HepG2 (cell line): Measurements from ENCODE around the gene MYRIP. TPM values are rescaled to one million over a fixed set of nuclear protein-coding genes. Genes with fewer than 3 reads are reported as not detected.

Source experiments
- ATAC-seq: fragments of 200-7000 bp; cut with Tn5 transposase; 3 replicates; pipeline ENCODE4 v1.9.1; 2020; ENCODE audit warnings: mild to moderate bottlenecking, moderate library complexity
- BruUV-seq: library from RNA; stranded (reverse); fragments of 400-500 nt; replicated peaks from 2 replicates; lab custom pipeline; 2021; lab: Mats Ljungman, UMichigan
- CTCF ChIA-PET: fragments of 300-600 bp; formaldehyde crosslinking; extraction: SDS; loops from one replicate; lab custom pipeline; 2021; ENCODE audit warnings: low total read pairs, inconsistent platforms, low intra/inter-chr PET ratio; lab: Yijun Ruan, JAX
- POLR2A ChIA-PET: fragments of 350-600 bp; sonication (Branson Sonifier 250); formaldehyde crosslinking; loops from one replicate; lab custom pipeline; 2020; ENCODE audit warnings: antibody characterized with exemption, inconsistent platforms; lab: Yijun Ruan, JAX
- DNase-seq: peaks from one replicate; pipeline ENCODE4 v3.0.0-alpha.2; 2015; ENCODE audit warnings: low spot score
- FAIRE-seq: peaks from 3 replicates; lab custom pipeline; 2011; peaks lifted over from hg19 to GRCh38; lab: Jason Lieb, UNC
- H2AFZ ChIP-seq: one replicate; pipeline ENCODE4 v1.6.1; 2011; ENCODE audit warnings: low read length, inconsistent platforms
- H3K27ac ChIP-seq: fragments of 300-600 bp; 3 replicates; pipeline ENCODE4 v1.8.0; 2011; ENCODE audit warnings: mixed run types, mild to moderate bottlenecking, mixed read lengths, low read length, inconsistent platforms; ENCODE audit not compliant: insufficient read depth; ENCODE audit errors: extremely low read length
- H3K27me3 ChIP-seq, 2 experiments: fragments of 200-600 bp in 1 of 2; 2 replicates in 1 of 2; 3 replicates in 1 of 2; pipeline versions ENCODE4 v1.6.0 to v1.8.0; 2011; ENCODE audit warnings: low read length in 2 of 2, mild to moderate bottlenecking in 2 of 2, moderate library complexity in 2 of 2, inconsistent platforms in 1 of 2; ENCODE audit not compliant: insufficient read depth in 2 of 2, control insufficient read depth in 1 of 2
- H3K36me3 ChIP-seq, 2 experiments: fragments of 200-600 bp in 1 of 2; replicated peaks in 1 of 2; 2 replicates in 1 of 2; 3 replicates in 1 of 2; pipeline versions ENCODE4 v1.5.1 to v1.8.0; 2011; ENCODE audit warnings: low read length in 2 of 2, inconsistent platforms in 1 of 2; ENCODE audit not compliant: insufficient read depth in 2 of 2, control insufficient read depth in 1 of 2
- H3K4me1 ChIP-seq: 2 replicates; pipeline ENCODE4 v1.5.1; 2012; ENCODE audit warnings: low read length, inconsistent platforms; ENCODE audit not compliant: insufficient read depth
- H3K4me2 ChIP-seq: 2 replicates; pipeline ENCODE4 v1.6.0; 2011; ENCODE audit warnings: low read depth, low read length, inconsistent platforms
- H3K4me3 ChIP-seq, 3 experiments: fragments of 200-600 bp in 1 of 3; sonication (generic), shearing (Covaris generic) in 1 of 3; replicated peaks in 1 of 3; 2 replicates each; pipeline ENCODE4 v1.5.1; 2011 to 2016; ENCODE audit warnings: low read length in 3 of 3, inconsistent platforms in 2 of 3, low read depth in 2 of 3, mild to moderate bottlenecking in 2 of 3, control low read depth in 1 of 3, mixed read lengths in 1 of 3; ENCODE audit not compliant: insufficient read depth in 1 of 3
- H3K79me2 ChIP-seq: one replicate; pipeline ENCODE4 v1.6.1; 2011; ENCODE audit warnings: low read length, inconsistent platforms; ENCODE audit not compliant: insufficient read depth
- H3K9ac ChIP-seq: 2 replicates; pipeline ENCODE4 v1.6.0; 2011; ENCODE audit warnings: mild to moderate bottlenecking, low read depth, low read length, inconsistent platforms; ENCODE audit not compliant: insufficient read depth
- H3K9me3 ChIP-seq: 2 replicates; pipeline ENCODE4 v1.5.1; 2012; ENCODE audit warnings: mild to moderate bottlenecking, low read length
- H4K20me1 ChIP-seq: 2 replicates; pipeline ENCODE4 v1.6.0; 2011; ENCODE audit warnings: inconsistent platforms, mild to moderate bottlenecking, low read length, moderate library complexity; ENCODE audit not compliant: insufficient read depth
- CEBPB ChIP-seq: IDR thresholded peaks from 2 replicates; pipeline ENCODE4 v1.6.1; 2011; ENCODE audit warnings: low read depth, low read length, improper control_type of control experiment, borderline replicate concordance
- KDM6A ChIP-seq: IDR thresholded peaks from 2 replicates; pipeline ENCODE4 v1.6.1; 2016; ENCODE audit warnings: low read depth
- NBN ChIP-seq: fragments of 450-650 bp; conservative IDR thresholded peaks from 2 replicates; pipeline ENCODE4 v1.6.1; 2017
- NR1H2 ChIP-seq: sonication (generic); formaldehyde crosslinking; IDR thresholded peaks from 2 replicates; pipeline ENCODE4 v1.8.1; 2022; ENCODE audit warnings: low read depth, missing genetic modification reagents, borderline replicate concordance
- SMAD3 ChIP-seq: sonication (generic); formaldehyde crosslinking; IDR thresholded peaks from 2 replicates; pipeline ENCODE4 v1.4.0; 2020; ENCODE audit warnings: missing genetic modification reagents
- YEATS2 ChIP-seq: sonication (generic); formaldehyde crosslinking; IDR thresholded peaks from 2 replicates; pipeline ENCODE4 v1.4.0; 2020; ENCODE audit warnings: missing genetic modification reagents, borderline replicate concordance
- ZBTB42 ChIP-seq: sonication (generic); formaldehyde crosslinking; IDR thresholded peaks from 2 replicates; pipeline ENCODE4 v1.5.0; 2020; ENCODE audit warnings: mild to moderate bottlenecking, missing genetic modification reagents
- ZNF563 ChIP-seq: sonication (generic); formaldehyde crosslinking; IDR thresholded peaks from 2 replicates; pipeline ENCODE4 v1.8.0; 2022; ENCODE audit warnings: mild to moderate bottlenecking, moderate library complexity, missing genetic modification reagents
- ZNF780A ChIP-seq: sonication (generic); formaldehyde crosslinking; IDR thresholded peaks from 2 replicates; pipeline ENCODE4 v1.8.0; 2022; ENCODE audit warnings: mild to moderate bottlenecking, missing genetic modification reagents, moderate library complexity
- WGBS: methylation state at CpG from one replicate; pipeline ENCODE4 v1.1.6; 2017; ENCODE audit warnings: low lambda C conversion rate; 5-methylcytosine and 5-hydroxymethylcytosine counted together
- in situ Hi-C: cut with HindIII; loops from 2 replicates; pipeline ENCODE4 v1.10.0; 2017; ENCODE audit warnings: low pct_unique_long_range_greater_than_20kb; ENCODE audit not compliant: extremely low pct_ligation_motif_present
- intact Hi-C: fragments of 100-400 bp; cut with micrococcal nuclease; formaldehyde crosslinking; loops from one replicate; pipeline ENCODE4 v1.10.0; 2022; ENCODE audit not compliant: unreplicated experiment
- polyA plus RNA-seq, 8 experiments: library from polyadenylated mRNA; depleted of rRNA in 3 of 8; stranded (reverse) in 7 of 8; unstranded in 1 of 8; fragments of >200 nt; fragmentation: Illumina TruSeq in 4 of 8; extraction: Trizol in 4 of 8; gene quantifications; 2 replicates each; pipeline versions ENCODE4 v1.2.1 to v1.2.3, GENCODE V29; 2011 to 2016; ENCODE audit warnings: low read depth in 4 of 8, missing spikeins in 1 of 8, mixed read lengths in 1 of 8; ENCODE audit not compliant: insufficient read depth in 1 of 8
- total RNA-seq, 5 experiments: library from RNA; depleted of rRNA; stranded (reverse); fragments of >200 nt; fragmentation: Illumina TruSeq; extraction: Trizol; gene quantifications; 2 replicates each; pipeline ENCODE4 v1.2.3, GENCODE V29; 2016; ENCODE audit warnings: low read depth in 1 of 5
- TF ChIP-seq, protein P1 (sequence below): sonication (generic); formaldehyde crosslinking; conservative IDR thresholded peaks from 2 replicates; pipeline ENCODE4 v1.8.1; 2023; ENCODE audit warnings: missing genetic modification reagents
- TF ChIP-seq, protein P2 (sequence below): sonication (generic); formaldehyde crosslinking; IDR thresholded peaks from 2 replicates; pipeline ENCODE4 v1.4.0; 2020; ENCODE audit warnings: mild to moderate bottlenecking, missing genetic modification reagents
- TF ChIP-seq, protein P3 (sequence below): sonication (generic); formaldehyde crosslinking; IDR thresholded peaks from 2 replicates; pipeline ENCODE4 v1.4.0; 2020; ENCODE audit warnings: mild to moderate bottlenecking, missing genetic modification reagents

Gene MYRIP
- total and polyA plus RNA-seq, 2 of the 13 experiments (the other 11 are each of a cell fraction or from before 2014, with no cell fraction given): 0.64 to 0.84 TPM

DNA sequence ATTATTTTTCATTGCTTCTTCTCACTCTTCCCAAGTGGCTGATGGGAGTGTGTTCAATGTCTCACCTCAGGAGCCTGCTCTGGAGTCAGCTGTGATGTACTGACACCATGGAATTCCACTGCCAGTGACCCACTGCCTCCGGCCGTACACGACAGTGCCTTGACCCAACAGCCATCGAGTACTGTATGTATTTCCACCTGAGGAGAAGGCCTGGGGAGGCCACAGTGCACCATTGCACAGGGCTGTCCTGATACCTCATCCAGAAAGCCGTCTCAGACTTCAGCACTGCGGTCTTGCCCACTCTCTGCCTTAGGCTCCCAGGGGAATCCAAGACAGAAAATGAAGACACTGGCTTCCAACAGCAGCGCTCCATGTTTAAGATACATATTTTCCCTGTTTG is 448.7 kb downstream of the MYRIP start:
- H3K4me3 ChIP-seq: no peak overlapping the region
- no peak for FAIRE-seq
- TF ChIP-seq, protein P1, sequence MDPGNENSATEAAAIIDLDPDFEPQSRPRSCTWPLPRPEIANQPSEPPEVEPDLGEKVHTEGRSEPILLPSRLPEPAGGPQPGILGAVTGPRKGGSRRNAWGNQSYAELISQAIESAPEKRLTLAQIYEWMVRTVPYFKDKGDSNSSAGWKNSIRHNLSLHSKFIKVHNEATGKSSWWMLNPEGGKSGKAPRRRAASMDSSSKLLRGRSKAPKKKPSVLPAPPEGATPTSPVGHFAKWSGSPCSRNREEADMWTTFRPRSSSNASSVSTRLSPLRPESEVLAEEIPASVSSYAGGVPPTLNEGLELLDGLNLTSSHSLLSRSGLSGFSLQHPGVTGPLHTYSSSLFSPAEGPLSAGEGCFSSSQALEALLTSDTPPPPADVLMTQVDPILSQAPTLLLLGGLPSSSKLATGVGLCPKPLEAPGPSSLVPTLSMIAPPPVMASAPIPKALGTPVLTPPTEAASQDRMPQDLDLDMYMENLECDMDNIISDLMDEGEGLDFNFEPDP (CRISPR knock-in tag): no peak
- TF ChIP-seq ZNF780A (CRISPR knock-in tag) (no peak), YEATS2 (CRISPR knock-in tag) (no peak), NBN (no peak), SMAD3 (CRISPR knock-in tag) (no peak), NR1H2 (no peak), ZNF563 (CRISPR knock-in tag) (no peak), ZBTB42 (CRISPR knock-in tag) (no peak), CEBPB (no peak), KDM6A (CRISPR knock-in tag) (no peak)
- TF ChIP-seq, protein P2, sequence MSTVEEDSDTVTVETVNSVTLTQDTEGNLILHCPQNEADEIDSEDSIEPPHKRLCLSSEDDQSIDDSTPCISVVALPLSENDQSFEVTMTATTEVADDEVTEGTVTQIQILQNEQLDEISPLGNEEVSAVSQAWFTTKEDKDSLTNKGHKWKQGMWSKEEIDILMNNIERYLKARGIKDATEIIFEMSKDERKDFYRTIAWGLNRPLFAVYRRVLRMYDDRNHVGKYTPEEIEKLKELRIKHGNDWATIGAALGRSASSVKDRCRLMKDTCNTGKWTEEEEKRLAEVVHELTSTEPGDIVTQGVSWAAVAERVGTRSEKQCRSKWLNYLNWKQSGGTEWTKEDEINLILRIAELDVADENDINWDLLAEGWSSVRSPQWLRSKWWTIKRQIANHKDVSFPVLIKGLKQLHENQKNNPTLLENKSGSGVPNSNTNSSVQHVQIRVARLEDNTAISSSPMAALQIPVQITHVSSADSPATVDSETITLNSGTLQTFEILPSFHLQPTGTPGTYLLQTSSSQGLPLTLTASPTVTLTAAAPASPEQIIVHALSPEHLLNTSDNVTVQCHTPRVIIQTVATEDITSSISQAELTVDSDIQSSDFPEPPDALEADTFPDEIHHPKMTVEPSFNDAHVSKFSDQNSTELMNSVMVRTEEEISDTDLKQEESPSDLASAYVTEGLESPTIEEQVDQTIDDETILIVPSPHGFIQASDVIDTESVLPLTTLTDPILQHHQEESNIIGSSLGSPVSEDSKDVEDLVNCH (CRISPR knock-in tag): no peak
- TF ChIP-seq, protein P3, sequence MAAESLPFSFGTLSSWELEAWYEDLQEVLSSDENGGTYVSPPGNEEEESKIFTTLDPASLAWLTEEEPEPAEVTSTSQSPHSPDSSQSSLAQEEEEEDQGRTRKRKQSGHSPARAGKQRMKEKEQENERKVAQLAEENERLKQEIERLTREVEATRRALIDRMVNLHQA (CRISPR knock-in tag): no peak
- TF ChIP-seq, all 625 proteins: peak for 0
- intact Hi-C loops: no loop called here
- no peaks in the 10 kb centered on the region for H3K9me3 ChIP-seq
- ATAC-seq: no peak
- no peak overlapping the region for H3K4me2 ChIP-seq
- H3K79me2 ChIP-seq: no peaks in the 10 kb centered on the region
- CTCF ChIA-PET: no interaction called here
- no peaks in the 10 kb centered on the region for H4K20me1 ChIP-seq
- no peak overlapping the region for H2AFZ ChIP-seq
- in situ Hi-C loops: no loop called here
- no peaks in the 10 kb centered on the region for H3K27me3 ChIP-seq
- H3K27ac ChIP-seq: no peak overlapping the region
- POLR2A ChIA-PET: no interaction called here
- no peaks in the 10 kb centered on the region for H3K36me3 ChIP-seq
- no peaks in the 10 kb centered on the region for H3K4me1 ChIP-seq
- no peak for DNase-seq
- WGBS: 80% methylated on average over 6 of the region's 7 CpGs
- no TSS peak for BruUV-seq
- no peak overlapping the region for H3K9ac ChIP-seq
